Endothelial cell of umbilical vein (primary cell): Measurements from ENCODE around the gene SPG11. TPM values are rescaled to one million over a fixed set of nuclear protein-coding genes. Genes with fewer than 3 reads are reported as not detected.

ENCODE experiments used
- BruUV-seq: library from RNA; stranded (reverse); fragments of 400-500 nt; replicated peaks from 2 replicates; lab custom pipeline; 2021; lab: Mats Ljungman, UMichigan
- CTCF ChIA-PET: fragments of 300-600, 350-600 bp; sonication (Branson Sonifier 250); formaldehyde crosslinking; loops from one replicate; lab custom pipeline; 2021; ENCODE audit warnings: antibody characterized with exemption, inconsistent platforms; lab: Charles Lee
- POLR2A ChIA-PET: fragments of 300-600, 350-600 bp; sonication (Branson Sonifier 250); formaldehyde crosslinking; loops from one replicate; lab custom pipeline; 2021; ENCODE audit warnings: antibody characterized with exemption, inconsistent platforms; lab: Charles Lee
- DNase-seq: peaks from one replicate; pipeline ENCODE4 v3.0.0-alpha.2; 2011; ENCODE audit warnings: low read depth, low spot score
- FAIRE-seq: peaks from 2 replicates; lab custom pipeline; 2011; peaks lifted over from hg19 to GRCh38; lab: Jason Lieb, UNC
- H2AFZ ChIP-seq: 2 replicates; pipeline ENCODE4 v1.6.0; 2012; ENCODE audit warnings: low read depth, low read length, control low read depth, inconsistent platforms
- H3K27ac ChIP-seq: 2 replicates; pipeline ENCODE4 v1.5.1; 2011; ENCODE audit warnings: low read depth, mild to moderate bottlenecking, control low read depth, low read length, moderate library complexity; ENCODE audit not compliant: insufficient read depth
- H3K27me3 ChIP-seq, 2 experiments: 2 replicates each; pipeline versions ENCODE4 v1.6.0 to v1.6.1; 2011; ENCODE audit warnings: low read length in 2 of 2, mixed read lengths in 1 of 2; ENCODE audit not compliant: control insufficient read depth in 2 of 2, insufficient read depth in 2 of 2
- H3K36me3 ChIP-seq, 2 experiments: 2 replicates in 1 of 2; 3 replicates in 1 of 2; pipeline ENCODE4 v1.5.1; 2011; ENCODE audit warnings: low read length in 2 of 2, mild to moderate bottlenecking in 1 of 2, moderate library complexity in 1 of 2; ENCODE audit not compliant: control insufficient read depth in 2 of 2, insufficient read depth in 2 of 2; ENCODE audit errors: extremely low read depth in 1 of 2
- H3K4me1 ChIP-seq: 3 replicates; pipeline ENCODE4 v1.5.1; 2011; ENCODE audit warnings: mild to moderate bottlenecking, low read length; ENCODE audit not compliant: control insufficient read depth, insufficient read depth; ENCODE audit errors: extremely low read depth
- H3K4me2 ChIP-seq: 2 replicates; pipeline ENCODE4 v1.6.1; 2011; ENCODE audit warnings: low read length, control low read depth, mixed read lengths; ENCODE audit not compliant: insufficient read depth
- H3K4me3 ChIP-seq, 3 experiments: fragments of 200-600 bp in 1 of 3; sonication (generic), shearing (Covaris generic) in 1 of 3; replicated peaks in 1 of 3; 2 replicates each; pipeline ENCODE4 v1.5.1; 2011 to 2016; ENCODE audit warnings: control low read depth in 3 of 3, low read length in 3 of 3, mild to moderate bottlenecking in 2 of 3, inconsistent platforms in 1 of 3, low read depth in 1 of 3, moderate library complexity in 1 of 3; ENCODE audit not compliant: insufficient read depth in 1 of 3
- H3K79me2 ChIP-seq: 2 replicates; pipeline ENCODE4 v1.6.0; 2012; ENCODE audit warnings: low read length, inconsistent platforms; ENCODE audit not compliant: control insufficient read depth, insufficient read depth
- H3K9ac ChIP-seq: replicated peaks from 2 replicates; pipeline ENCODE3; 2011; ENCODE audit warnings: low read length, control low read depth; ENCODE audit not compliant: insufficient read depth; ENCODE audit errors: extremely low read depth
- H3K9me1 ChIP-seq: replicated peaks from 3 replicates; pipeline ENCODE4 v1.6.0; 2011; ENCODE audit warnings: mild to moderate bottlenecking, low read length; ENCODE audit not compliant: control insufficient read depth, insufficient read depth; ENCODE audit errors: extremely low read depth
- H3K9me3 ChIP-seq: replicated peaks from 2 replicates; pipeline ENCODE4 v1.5.1; 2012; ENCODE audit warnings: low read length, inconsistent platforms; ENCODE audit not compliant: control insufficient read depth, insufficient read depth
- H4K20me1 ChIP-seq: replicated peaks from 2 replicates; pipeline ENCODE3; 2011; ENCODE audit warnings: mild to moderate bottlenecking, low read length; ENCODE audit not compliant: control insufficient read depth, insufficient read depth; ENCODE audit errors: extremely low read depth
- CTCF ChIP-seq, 2 donors: IDR thresholded peaks; 1 replicate in 1 of 2; 2 replicates in 1 of 2; pipeline ENCODE4 v1.5.1; 2011; ENCODE audit warnings: low read length in 2 of 2, mild to moderate bottlenecking in 2 of 2, moderate library complexity in 2 of 2, control low read depth in 1 of 2, inconsistent platforms in 1 of 2, low read depth in 1 of 2; ENCODE audit not compliant: insufficient read depth in 1 of 2; ENCODE audit errors: extremely low read depth in 1 of 2
- EZH2 ChIP-seq: IDR thresholded peaks from 2 replicates; pipeline ENCODE4 v1.6.1; 2012; ENCODE audit warnings: borderline replicate concordance, low read depth, mild to moderate bottlenecking, moderate library complexity, low read length, inconsistent platforms; ENCODE audit not compliant: severe bottlenecking
- FOS ChIP-seq: IDR thresholded peaks from 2 replicates; pipeline ENCODE4 v1.6.1; 2011; ENCODE audit warnings: mild to moderate bottlenecking, low read length, moderate library complexity, borderline replicate concordance; ENCODE audit not compliant: insufficient read depth
- GATA2 ChIP-seq: IDR thresholded peaks from 2 replicates; pipeline ENCODE4 v1.7.0; 2011; ENCODE audit warnings: low read depth, mild to moderate bottlenecking, moderate library complexity, mixed read lengths, low read length; ENCODE audit not compliant: insufficient read length, insufficient read depth
- JUN ChIP-seq: IDR thresholded peaks from 2 replicates; pipeline ENCODE4 v1.6.1; 2011; ENCODE audit warnings: borderline replicate concordance, low read depth; ENCODE audit not compliant: insufficient read length, insufficient read depth
- MAX ChIP-seq: IDR thresholded peaks from 2 replicates; pipeline ENCODE4 v1.6.1; 2011; ENCODE audit not compliant: insufficient read depth, insufficient read length
- MYC ChIP-seq: IDR thresholded peaks from one replicate; pipeline ENCODE4 v1.6.1; 2011; ENCODE audit warnings: mild to moderate bottlenecking, low read depth, low read length
- POLR2A ChIP-seq: IDR thresholded peaks from 2 replicates; pipeline ENCODE4 v1.6.1; 2012; ENCODE audit warnings: low read depth, mild to moderate bottlenecking, control low read depth, low read length
- POLR2AphosphoS5 ChIP-seq: IDR thresholded peaks from 2 replicates; pipeline ENCODE4 v1.6.1; 2012; ENCODE audit warnings: low read depth, mild to moderate bottlenecking, control low read depth, low read length, moderate library complexity; ENCODE audit not compliant: insufficient read depth
- dilution Hi-C: fragments of 300-500 bp; cut with MboI; formaldehyde crosslinking; loops from one replicate; pipeline ENCODE4 v1.15.0; 2019; ENCODE audit warnings: low sequenced_read_pairs; ENCODE audit not compliant: extremely low pct_ligation_motif_present
- intact Hi-C: fragments of 100-400 bp; cut with micrococcal nuclease; formaldehyde crosslinking; loops from one replicate; pipeline ENCODE4 v1.10.0; 2022
- polyA plus RNA-seq, 4 experiments: library from polyadenylated mRNA; depleted of rRNA in 3 of 4; stranded (reverse) in 3 of 4; unstranded in 1 of 4; fragments of >200 nt; gene quantifications; 2 replicates each; pipeline versions ENCODE4 v1.2.1 to v1.2.3, GENCODE V29; 2011 to 2012; ENCODE audit warnings: missing spikeins in 1 of 4
- total RNA-seq: library from RNA; stranded (reverse); gene quantifications from 2 replicates; pipeline ENCODE4 v1.2.3, GENCODE V29; 2021

Gene SPG11
- total and polyA plus RNA-seq, 2 donors (not counting 3 experiments of a cell fraction or from before 2014, with no cell fraction given) = 30.7 to 53.5 TPM

GRCh38 chr15:44596511-44597010, 66.9 kb downstream of the SPG11 start:
- Histone ChIP-seq H2AFZ (no peak overlapping the region), H3K4me3 (no peak overlapping the region), H3K36me3 (peaks cover 3 to 4% of the 10 kb centered on the region in 2 experiments), H3K79me2 (no peaks in the 10 kb centered on the region), H3K9me1 (no peaks in the 10 kb centered on the region), H4K20me1 (no peaks in the 10 kb centered on the region), H3K27me3 (no peaks in the 10 kb centered on the region), H3K4me1 (peaks cover 23% of the 10 kb centered on the region), H3K4me2 (no peak overlapping the region), H3K9ac (no peak overlapping the region), H3K9me3 (no peaks in the 10 kb centered on the region), H3K27ac (no peak overlapping the region)
- DNase-seq (no peak), FAIRE-seq (no peak)
- TF ChIP-seq JUN (no peak), POLR2A (no peak), EZH2 (no peak), POLR2AphosphoS5 (no peak), GATA2 (no peak), MYC (no peak), MAX (no peak), FOS (no peak), CTCF (IDR thresholded peaks at IDR 0.05; ENCODE audit: extremely low read depth in 1 of 2, insufficient read depth in 1 of 2, low read depth in 1 of 2, low read length in 2 of 2) (no peak)
- ChIA-PET CTCF (interaction anchor here (0.6 to 2.2 kb wide), 5 partner anchors 12 to 440 kb away, joined by 3 to 5 read pairs (median 3); partner anchors contain the start of gene PATL2), POLR2A (no interaction called here)
- BruUV-seq = no TSS peak
- intact Hi-C loops = no loop called here
- dilution Hi-C loops = loop anchor here (25.0 kb wide), 1 partner anchor 141 kb away; the partner anchor contains the start of gene TRIM69
